Vagina (tissue), 2 donors: Measurements from ENCODE around the gene FA2H. TPM values are rescaled to one million over a fixed set of nuclear protein-coding genes. Genes with fewer than 3 reads are reported as not detected.

Source experiments
- DNase-seq, 2 donors: peaks; one replicate each; pipeline ENCODE4 v3.0.0-alpha.2; 2017; ENCODE audit errors: extremely low spot score in 2 of 2
- H3K27ac ChIP-seq: fragments of 200-600 bp; sonication (generic); one replicate; pipeline ENCODE4 v1.5.1; 2019
- H3K27me3 ChIP-seq: fragments of 200-600 bp; sonication (generic); one replicate; pipeline ENCODE4 v1.5.1; 2019
- H3K36me3 ChIP-seq, 2 donors: fragments of 200-600 bp; sonication (generic); one replicate each; pipeline ENCODE4 v1.5.1; 2017 to 2019
- H3K4me1 ChIP-seq: fragments of 200-600 bp; sonication (generic); one replicate; pipeline ENCODE4 v1.5.1; 2019
- H3K4me3 ChIP-seq, 2 donors: fragments of 200-600 bp; sonication (generic); 1 replicate in 1 of 2; 2 replicates in 1 of 2; pipeline ENCODE4 v1.5.1; 2016 to 2019
- H3K9me3 ChIP-seq: fragments of 200-600 bp; sonication (generic); one replicate; pipeline ENCODE4 v1.5.1; 2019
- POLR2A ChIP-seq, 2 donors: fragments of 450-650 bp; IDR thresholded peaks; one replicate each; pipeline ENCODE4 v1.6.1; 2017; ENCODE audit warnings: antibody characterized with exemption in 2 of 2, mild to moderate bottlenecking in 2 of 2, moderate library complexity in 2 of 2
- POLR2AphosphoS5 ChIP-seq, 2 donors: sonication (generic); formaldehyde crosslinking; IDR thresholded peaks; one replicate each; pipeline ENCODE4 v1.9.0; 2017; ENCODE audit warnings: antibody characterized with exemption in 2 of 2, mild to moderate bottlenecking in 2 of 2, low read depth in 1 of 2; ENCODE audit not compliant: insufficient read depth in 1 of 2
- intact Hi-C: fragments of 100-400 bp; cut with DNase I; formaldehyde crosslinking; loops from one replicate; pipeline ENCODE4 v1.15.1; 2023
- total RNA-seq: library from RNA; depleted of rRNA; stranded (reverse); fragments of >200 nt; gene quantifications from one replicate; pipeline ENCODE4 v1.2.3, GENCODE V29; 2016
- TF ChIP-seq, protein P1 (sequence below), 3 experiments: fragments of 450-650 bp in 2 of 3; fragments of 200-600 bp in 1 of 3; sonication (generic) in 1 of 3; IDR thresholded peaks; one replicate each; pipeline ENCODE4 v1.5.1; 2017 to 2019; ENCODE audit warnings: antibody characterized with exemption in 3 of 3, mild to moderate bottlenecking in 2 of 3, moderate library complexity in 2 of 3

The FA2H gene
- total RNA-seq, 1 donor from 2014 or later: not detected

- no peak for DNase-seq
- no peak for TF ChIP-seq POLR2A (IDR thresholded peaks at IDR 0.05)
- TF ChIP-seq, protein P1, sequence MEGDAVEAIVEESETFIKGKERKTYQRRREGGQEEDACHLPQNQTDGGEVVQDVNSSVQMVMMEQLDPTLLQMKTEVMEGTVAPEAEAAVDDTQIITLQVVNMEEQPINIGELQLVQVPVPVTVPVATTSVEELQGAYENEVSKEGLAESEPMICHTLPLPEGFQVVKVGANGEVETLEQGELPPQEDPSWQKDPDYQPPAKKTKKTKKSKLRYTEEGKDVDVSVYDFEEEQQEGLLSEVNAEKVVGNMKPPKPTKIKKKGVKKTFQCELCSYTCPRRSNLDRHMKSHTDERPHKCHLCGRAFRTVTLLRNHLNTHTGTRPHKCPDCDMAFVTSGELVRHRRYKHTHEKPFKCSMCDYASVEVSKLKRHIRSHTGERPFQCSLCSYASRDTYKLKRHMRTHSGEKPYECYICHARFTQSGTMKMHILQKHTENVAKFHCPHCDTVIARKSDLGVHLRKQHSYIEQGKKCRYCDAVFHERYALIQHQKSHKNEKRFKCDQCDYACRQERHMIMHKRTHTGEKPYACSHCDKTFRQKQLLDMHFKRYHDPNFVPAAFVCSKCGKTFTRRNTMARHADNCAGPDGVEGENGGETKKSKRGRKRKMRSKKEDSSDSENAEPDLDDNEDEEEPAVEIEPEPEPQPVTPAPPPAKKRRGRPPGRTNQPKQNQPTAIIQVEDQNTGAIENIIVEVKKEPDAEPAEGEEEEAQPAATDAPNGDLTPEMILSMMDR (IDR thresholded peaks at IDR 0.05): no peak
- no peak for TF ChIP-seq POLR2AphosphoS5 (IDR thresholded peaks at IDR 0.05; ENCODE audit: insufficient read depth in 1 of 2, low read depth in 1 of 2)
- Histone ChIP-seq H3K4me3 (no peak overlapping the region), H3K9me3 (no peaks in the 10 kb centered on the region), H3K36me3 (no peaks in the 10 kb centered on the region), H3K27me3 (no peaks in the 10 kb centered on the region), H3K27ac (no peak overlapping the region), H3K4me1 (no peaks in the 10 kb centered on the region)
- intact Hi-C loops: no loop called here
Observed at GRCh38 chr16:74736531-74737157, 38.0 kb downstream of the FA2H start.

- TF ChIP-seq, protein P1 (IDR thresholded peaks at IDR 0.05): no peak
- TF ChIP-seq POLR2AphosphoS5 (IDR thresholded peaks at IDR 0.05; ENCODE audit: insufficient read depth in 1 of 2, low read depth in 1 of 2) (no peak), POLR2A (IDR thresholded peaks at IDR 0.05) (no peak)
- intact Hi-C loops: no loop called here
- Histone ChIP-seq H3K9me3 (no peaks in the 10 kb centered on the region), H3K27ac (no peak overlapping the region), H3K4me1 (no peaks in the 10 kb centered on the region), H3K27me3 (no peaks in the 10 kb centered on the region), H3K4me3 (no peak overlapping the region), H3K36me3 (no peaks in the 10 kb centered on the region)
- no peak for DNase-seq
Observed at GRCh38 chr16:74735554-74735953, 39.1 kb downstream of the FA2H start.

- Histone ChIP-seq H3K4me3 (no peak overlapping the region), H3K36me3 (no peaks in the 10 kb centered on the region), H3K9me3 (no peaks in the 10 kb centered on the region), H3K27ac (no peak overlapping the region), H3K27me3 (no peaks in the 10 kb centered on the region), H3K4me1 (peaks cover 4% of the 10 kb centered on the region)
- intact Hi-C loops: no loop called here
- DNase-seq: no peak
- TF ChIP-seq POLR2AphosphoS5 (IDR thresholded peaks at IDR 0.05; ENCODE audit: insufficient read depth in 1 of 2, low read depth in 1 of 2) (no peak), POLR2A (IDR thresholded peaks at IDR 0.05) (no peak)
- TF ChIP-seq, protein P1 (IDR thresholded peaks at IDR 0.05): no peak
Observed at GRCh38 chr16:74735162-74735452, 39.5 kb downstream of the FA2H start.

- intact Hi-C loops: no loop called here
- no peak overlapping the region for H3K27ac ChIP-seq
- peaks cover 7% of the 10 kb centered on the region for H3K4me1 ChIP-seq
- DNase-seq: no peak
- H3K27me3 ChIP-seq: no peaks in the 10 kb centered on the region
- TF ChIP-seq POLR2A (IDR thresholded peaks at IDR 0.05): no peak
- TF ChIP-seq POLR2AphosphoS5 (IDR thresholded peaks at IDR 0.05; ENCODE audit: insufficient read depth in 1 of 2, low read depth in 1 of 2): no peak
- TF ChIP-seq, protein P1 (IDR thresholded peaks at IDR 0.05): no peak
- H3K4me3 ChIP-seq: no peak overlapping the region
- no peaks in the 10 kb centered on the region for H3K36me3 ChIP-seq
- no peaks in the 10 kb centered on the region for H3K9me3 ChIP-seq
Observed at GRCh38 chr16:74734361-74735161, 40.1 kb downstream of the FA2H start.
